ENCODE results near the gene KRTAP2-2. TPM values are rescaled to one million over a fixed set of nuclear protein-coding genes. Genes with fewer than 3 reads are reported as not detected.

KRTAP2-2 gene
- total RNA-seq, 1 experiment from 2014 or later: not detected

GRCh38 chr17:41009936-41010335, 45.1 kb downstream of the KRTAP2-2 start:
- no peak for DNase-seq
- Histone ChIP-seq H3K9me2 (ENCODE audit: insufficient read depth) (no peaks in the 10 kb centered on the region), H4K20me1 (ENCODE audit: insufficient read depth) (no peaks in the 10 kb centered on the region), H3K4me3 (no peak overlapping the region), H2AFZ (no peak overlapping the region), H3K27me3 (ENCODE audit: insufficient read depth, low read depth) (no peaks in the 10 kb centered on the region), H3F3A (ENCODE audit: insufficient read depth, low read depth) (peaks cover 44% of the 10 kb centered on the region), H3K79me2 (ENCODE audit: low read depth) (no peaks in the 10 kb centered on the region), H3K36me3 (ENCODE audit: low read depth) (no peaks in the 10 kb centered on the region), H3K9me3 (ENCODE audit: insufficient read depth, low read depth) (no peaks in the 10 kb centered on the region; the same call in 1 of the 2 replicates), H3K27ac (peak overlapping the region; percentile 59), H3K4me1 (replicated peaks; ENCODE audit: insufficient read depth) (peaks cover 63% of the 10 kb centered on the region), H3K4me2 (peak overlapping the region; percentile 34)
- CTCF ChIA-PET: no interaction called here
- intact Hi-C loops (cut with micrococcal nuclease; ENCODE audit: unreplicated experiment): no loop called here
- TF ChIP-seq CTCF (conservative IDR thresholded peaks at IDR 0.05): no peak
- TF ChIP-seq EZH2 (IDR thresholded peaks at IDR 0.05; ENCODE audit: low read depth): no peak
- no TSS peak for BruUV-seq (replicated peaks)
- POLR2A ChIA-PET (ENCODE audit: unreplicated experiment): interaction anchor here (0.6 to 1.0 kb wide), 4 partner anchors 48 to 484 kb away, joined by 3 to 10 read pairs (median 6); no protein-coding TSS in a partner anchor

DNA sequence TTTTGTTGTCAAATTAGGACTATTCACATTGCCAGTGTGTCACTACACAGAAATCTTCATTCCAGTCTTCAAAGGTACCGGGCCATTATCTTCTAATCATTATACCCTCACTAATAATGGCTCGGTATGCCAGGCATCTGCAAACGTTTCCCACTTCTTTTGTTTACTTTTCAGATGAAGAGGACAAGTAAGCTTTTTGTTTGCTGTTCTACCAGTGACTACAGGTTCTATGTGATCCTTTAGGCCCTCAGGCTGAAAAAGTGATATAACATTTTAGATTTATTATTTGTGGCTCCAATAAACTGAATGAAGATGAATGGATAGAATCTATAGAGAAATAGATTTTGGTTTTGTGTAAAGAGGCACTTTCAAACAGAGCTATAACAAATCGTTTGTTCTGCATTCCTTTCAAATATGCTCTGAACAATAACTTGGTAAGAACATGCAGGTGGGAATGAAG, 45.7 kb downstream of the KRTAP2-2 start:
- intact Hi-C loops (cut with micrococcal nuclease; ENCODE audit: unreplicated experiment): no loop called here
- Histone ChIP-seq H3K4me2 (peak overlapping the region; percentile 34), H2AFZ (no peak overlapping the region), H3K27ac (peak overlapping the region; percentile 59), H4K20me1 (ENCODE audit: insufficient read depth) (no peaks in the 10 kb centered on the region), H3K9me2 (ENCODE audit: insufficient read depth) (no peaks in the 10 kb centered on the region), H3K4me3 (no peak overlapping the region), H3K36me3 (ENCODE audit: low read depth) (no peaks in the 10 kb centered on the region), H3K79me2 (ENCODE audit: low read depth) (no peaks in the 10 kb centered on the region), H3K27me3 (ENCODE audit: insufficient read depth, low read depth) (no peaks in the 10 kb centered on the region), H3K9me3 (ENCODE audit: insufficient read depth, low read depth) (no peaks in the 10 kb centered on the region; the same call in 1 of the 2 replicates), H3K4me1 (replicated peaks; ENCODE audit: insufficient read depth) (peaks cover 57% of the 10 kb centered on the region), H3F3A (ENCODE audit: insufficient read depth, low read depth) (peaks cover 44% of the 10 kb centered on the region)
- CTCF ChIA-PET: no interaction called here
- TF ChIP-seq EZH2 (IDR thresholded peaks at IDR 0.05; ENCODE audit: low read depth) (no peak), CTCF (conservative IDR thresholded peaks at IDR 0.05) (no peak)
- BruUV-seq (replicated peaks): no TSS peak
- POLR2A ChIA-PET (ENCODE audit: unreplicated experiment): interaction anchor here (0.6 to 1.0 kb wide), 3 partner anchors 47 to 485 kb away, joined by 3 to 10 read pairs (median 8); no protein-coding TSS in a partner anchor
- DNase-seq: peak; percentile 12 to 96

DNA sequence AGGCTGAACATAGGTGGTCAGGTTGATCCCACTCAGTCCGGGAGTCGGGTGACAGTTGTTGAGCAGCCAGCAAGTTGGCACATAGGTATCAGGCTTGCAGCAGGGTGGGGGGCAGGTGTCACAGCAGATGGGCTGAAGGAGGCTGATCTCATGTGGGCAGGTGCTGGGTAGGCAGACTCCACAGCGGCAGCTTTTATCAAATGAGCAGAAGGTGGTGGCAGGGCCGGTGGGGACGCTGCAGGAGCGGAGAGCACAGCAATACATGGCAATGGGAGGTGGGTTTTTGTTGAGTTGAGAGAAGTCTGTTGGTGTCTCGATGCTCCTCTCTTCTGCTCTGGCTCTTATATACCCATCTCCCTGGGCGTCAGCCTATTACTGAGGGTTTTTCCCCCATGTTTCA, 46.2 kb downstream of the KRTAP2-2 start, which contains the start of gene KRTAP3-1:
Gene KRTAP3-1, minus strand, starts transcription at position 318 of the 400 bp plus-strand sequence. Its CDS starts 54 bp downstream, at position 264.
- BruUV-seq (replicated peaks): no TSS peak
- TF ChIP-seq EZH2 (IDR thresholded peaks at IDR 0.05; ENCODE audit: low read depth) (no peak), CTCF (conservative IDR thresholded peaks at IDR 0.05) (no peak)
- H3K9me3 ChIP-seq (ENCODE audit: insufficient read depth, low read depth): no peaks in the 10 kb centered on the region; the same call in 1 of the 2 replicates
- CTCF ChIA-PET: no interaction called here
- peak within 1 kb of the TSS; percentile 34 for H3K4me2 ChIP-seq
- no peaks in the 10 kb centered on the region for H3K79me2 ChIP-seq (ENCODE audit: low read depth)
- H4K20me1 ChIP-seq (ENCODE audit: insufficient read depth): no peaks in the 10 kb centered on the region
- no peak within 1 kb of the TSS for H2AFZ ChIP-seq
- H3K4me1 ChIP-seq (replicated peaks; ENCODE audit: insufficient read depth): peaks cover 51% of the 10 kb centered on the region
- intact Hi-C loops (cut with micrococcal nuclease; ENCODE audit: unreplicated experiment): no loop called here
- H3K36me3 ChIP-seq (ENCODE audit: low read depth): no peaks in the 10 kb centered on the region
- H3K4me3 ChIP-seq: no peak within 1 kb of the TSS
- H3F3A ChIP-seq (ENCODE audit: insufficient read depth, low read depth): peaks cover 39% of the 10 kb centered on the region
- no peak for DNase-seq
- POLR2A ChIA-PET (ENCODE audit: unreplicated experiment): interaction anchor here (1.0 kb wide), 1 partner anchor 486 kb away, joined by 8 read pairs; no protein-coding TSS in a partner anchor
- no peaks in the 10 kb centered on the region for H3K9me2 ChIP-seq (ENCODE audit: insufficient read depth)
- H3K27ac ChIP-seq: peak within 1 kb of the TSS; percentile 59
- no peaks in the 10 kb centered on the region for H3K27me3 ChIP-seq (ENCODE audit: insufficient read depth, low read depth)

Other genes starting within 250 kb of the KRTAP2-2 start
- 22.5 and 49.4 TPM in 2 replicates for gene KRT10, start 232.6 kb downstream of the KRTAP2-2 start, total RNA-seq (2021)
- not detected in 2 replicates for gene KRT12, start 188.0 kb downstream of the KRTAP2-2 start, total RNA-seq (2021)
- gene KRT20, start 170.0 kb downstream of the KRTAP2-2 start, total RNA-seq (2021): not detected in 2 replicates
- not detected in 2 replicates for gene KRT23, start 117.6 kb downstream of the KRTAP2-2 start, total RNA-seq (2021)
- gene KRT39, start 88.3 kb downstream of the KRTAP2-2 start, total RNA-seq (2021): not detected in 2 replicates
- gene KRT40, start 70.9 kb downstream of the KRTAP2-2 start, total RNA-seq (2021): not detected in 2 replicates
- not detected in 2 replicates for gene KRTAP3-3, start 61.1 kb downstream of the KRTAP2-2 start, total RNA-seq (2021)
- gene KRTAP3-2, start 55.3 kb downstream of the KRTAP2-2 start, total RNA-seq (2021): not detected in 2 replicates
- gene KRTAP3-1, start 46.1 kb downstream of the KRTAP2-2 start, total RNA-seq (2021): not detected in 2 replicates
- not detected in 2 replicates for gene KRTAP1-5, start 28.0 kb downstream of the KRTAP2-2 start, total RNA-seq (2021)
- gene KRTAP1-4, start 25.0 kb downstream of the KRTAP2-2 start, total RNA-seq (2021): not detected in 2 replicates
- gene KRTAP1-3, start 20.4 kb downstream of the KRTAP2-2 start, total RNA-seq (2021): not detected in 2 replicates
- gene KRTAP1-1, start 13.8 kb downstream of the KRTAP2-2 start, total RNA-seq (2021): not detected in 2 replicates
- gene KRTAP2-1, start 7.9 kb downstream of the KRTAP2-2 start, total RNA-seq (2021): not detected in 2 replicates
- 0.57 TPM in 1 of 2 replicates, not detected in the other for gene KRTAP2-3, start 4.9 kb upstream of the KRTAP2-2 start, total RNA-seq (2021)
- gene KRTAP2-4, start 10.6 kb upstream of the KRTAP2-2 start, total RNA-seq (2021): not detected in 2 replicates
- not detected in 2 replicates for gene KRTAP4-7, start 28.9 kb upstream of the KRTAP2-2 start, total RNA-seq (2021)
- not detected in 2 replicates for gene KRTAP4-8, start 42.9 kb upstream of the KRTAP2-2 start, total RNA-seq (2021)
- not detected in 2 replicates for gene KRTAP4-16, start 47.0 kb upstream of the KRTAP2-2 start, total RNA-seq (2021)
- not detected in 2 replicates for gene KRTAP4-9, start 50.2 kb upstream of the KRTAP2-2 start, total RNA-seq (2021)
- gene KRTAP4-11, start 63.1 kb upstream of the KRTAP2-2 start, total RNA-seq (2021): not detected in 2 replicates
- gene KRTAP4-12, start 69.0 kb upstream of the KRTAP2-2 start, total RNA-seq (2021): not detected in 2 replicates
- not detected in 2 replicates for gene KRTAP4-6, start 85.3 kb upstream of the KRTAP2-2 start, total RNA-seq (2021)
- gene KRTAP4-5, start 94.6 kb upstream of the KRTAP2-2 start, total RNA-seq (2021): not detected in 2 replicates
- not detected in 2 replicates for gene KRTAP4-4, start 105.5 kb upstream of the KRTAP2-2 start, total RNA-seq (2021)
- not detected in 2 replicates for gene KRTAP4-3, start 113.0 kb upstream of the KRTAP2-2 start, total RNA-seq (2021)
- not detected in 2 replicates for gene KRTAP4-2, start 123.0 kb upstream of the KRTAP2-2 start, total RNA-seq (2021)
- gene KRTAP4-1, start 129.7 kb upstream of the KRTAP2-2 start, total RNA-seq (2021): not detected in 2 replicates
- gene KRTAP9-1, start 134.7 kb upstream of the KRTAP2-2 start, total RNA-seq (2021): not detected in 2 replicates
- not detected in 2 replicates for gene KRTAP9-2, start 171.4 kb upstream of the KRTAP2-2 start, total RNA-seq (2021)
- gene KRTAP9-3, start 177.2 kb upstream of the KRTAP2-2 start, total RNA-seq (2021): not detected in 2 replicates
- gene KRTAP9-8, start 182.8 kb upstream of the KRTAP2-2 start, total RNA-seq (2021): not detected in 2 replicates
- not detected in 2 replicates for gene KRTAP9-4, start 194.5 kb upstream of the KRTAP2-2 start, total RNA-seq (2021)
- not detected in 2 replicates for gene KRTAP9-9, start 200.2 kb upstream of the KRTAP2-2 start, total RNA-seq (2021)
- gene KRTAP9-6, start 210.1 kb upstream of the KRTAP2-2 start, total RNA-seq (2021): not detected in 2 replicates
- gene KRTAP9-7, start 220.5 kb upstream of the KRTAP2-2 start, total RNA-seq (2021): not detected in 2 replicates
- not detected in 2 replicates for gene KRTAP29-1, start 247.6 kb upstream of the KRTAP2-2 start, total RNA-seq (2021)